Upper lobe of left lung (tissue), 4 donors: ENCODE results near the gene C3AR1.

ENCODE experiments used
- CTCF ChIP-seq, 6 experiments: fragments of 450-650 bp in 4 of 6; fragments of 200-600 bp in 2 of 6; sonication (generic) in 2 of 6; IDR thresholded peaks; one replicate each; pipeline ENCODE4 v1.5.1; 2016 to 2019; ENCODE audit warnings: antibody characterized with exemption in 6 of 6
- EP300 ChIP-seq, 4 donors: sonication (generic); formaldehyde crosslinking; IDR thresholded peaks; one replicate each; pipeline ENCODE4 v1.5.1; 2017; ENCODE audit warnings: antibody characterized with exemption in 4 of 4, control low read depth in 2 of 4
- POLR2A ChIP-seq, 4 donors: fragments of 450-650 bp; IDR thresholded peaks; one replicate each; pipeline ENCODE4 v1.5.1; 2016 to 2017; ENCODE audit warnings: antibody characterized with exemption in 4 of 4, mild to moderate bottlenecking in 2 of 4
- POLR2AphosphoS5 ChIP-seq, 2 donors: sonication (generic); formaldehyde crosslinking; IDR thresholded peaks; one replicate each; pipeline ENCODE4 v1.5.1; 2017; ENCODE audit warnings: antibody characterized with exemption in 2 of 2

GRCh38 chr12:8078398-8078797 is 12.2 kb upstream of the C3AR1 start:
- TF ChIP-seq POLR2AphosphoS5 (IDR thresholded peaks at IDR 0.05) (no peak), CTCF (IDR thresholded peaks at IDR 0.05) (peak in 1 of 6 experiments; percentile 15), POLR2A (IDR thresholded peaks at IDR 0.05) (no peak), EP300 (IDR thresholded peaks at IDR 0.05) (no peak)
